ENCODE results near the gene RPL37.

DNA sequence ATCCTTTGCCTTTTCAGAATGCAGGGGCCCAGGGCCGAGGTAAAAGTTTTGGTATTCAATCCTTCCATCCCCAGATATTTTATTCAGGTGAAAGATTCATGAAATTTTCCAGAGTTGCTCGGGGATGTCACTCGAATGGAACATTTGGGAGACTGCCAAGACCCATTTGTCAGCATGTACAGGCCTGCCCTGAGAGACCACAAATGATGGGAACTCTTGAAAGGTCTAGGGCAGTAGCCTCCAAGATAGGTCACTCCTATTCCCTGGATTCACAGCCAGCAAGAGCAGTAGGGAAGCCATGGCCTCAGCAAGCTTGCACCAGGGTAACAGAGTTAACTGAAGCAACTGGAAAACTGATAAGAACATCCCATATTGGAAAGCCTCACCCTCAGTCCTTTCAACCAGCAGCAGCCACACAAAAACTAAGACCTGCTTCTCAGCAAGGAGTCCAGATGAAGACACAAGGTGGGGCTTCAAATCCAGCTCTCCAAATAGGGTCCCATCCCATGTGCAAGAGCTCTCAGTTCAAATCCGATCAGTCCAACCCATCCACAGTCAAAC, 18.7 kb upstream of the RPL37 start:
- TF ChIP-seq, protein P1, sequence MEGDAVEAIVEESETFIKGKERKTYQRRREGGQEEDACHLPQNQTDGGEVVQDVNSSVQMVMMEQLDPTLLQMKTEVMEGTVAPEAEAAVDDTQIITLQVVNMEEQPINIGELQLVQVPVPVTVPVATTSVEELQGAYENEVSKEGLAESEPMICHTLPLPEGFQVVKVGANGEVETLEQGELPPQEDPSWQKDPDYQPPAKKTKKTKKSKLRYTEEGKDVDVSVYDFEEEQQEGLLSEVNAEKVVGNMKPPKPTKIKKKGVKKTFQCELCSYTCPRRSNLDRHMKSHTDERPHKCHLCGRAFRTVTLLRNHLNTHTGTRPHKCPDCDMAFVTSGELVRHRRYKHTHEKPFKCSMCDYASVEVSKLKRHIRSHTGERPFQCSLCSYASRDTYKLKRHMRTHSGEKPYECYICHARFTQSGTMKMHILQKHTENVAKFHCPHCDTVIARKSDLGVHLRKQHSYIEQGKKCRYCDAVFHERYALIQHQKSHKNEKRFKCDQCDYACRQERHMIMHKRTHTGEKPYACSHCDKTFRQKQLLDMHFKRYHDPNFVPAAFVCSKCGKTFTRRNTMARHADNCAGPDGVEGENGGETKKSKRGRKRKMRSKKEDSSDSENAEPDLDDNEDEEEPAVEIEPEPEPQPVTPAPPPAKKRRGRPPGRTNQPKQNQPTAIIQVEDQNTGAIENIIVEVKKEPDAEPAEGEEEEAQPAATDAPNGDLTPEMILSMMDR (conservative IDR thresholded peaks at IDR 0.05), result no peak
- TF ChIP-seq ZFX (IDR thresholded peaks at IDR 0.05), result no peak

All from C4-2B (cell line).